Skeletal muscle tissue (tissue), 4 donors: Measurements from ENCODE around the gene CCDC8. TPM values are rescaled to one million over a fixed set of nuclear protein-coding genes. Genes with fewer than 3 reads are reported as not detected.
"Not testable (repeated sequence)": the region's sequence is repeated elsewhere in the genome, so short reads cannot be mapped to it uniquely, and the experiment has no call there.

Experiments
- H3K27ac ChIP-seq: one replicate; pipeline ENCODE4 v1.7.0; 2013; ENCODE audit warnings: mild to moderate bottlenecking, low read depth, low read length, inconsistent platforms
- H3K27me3 ChIP-seq, 3 donors: one replicate each; pipeline ENCODE4 v1.7.0; 2013; ENCODE audit warnings: low read length in 3 of 3; ENCODE audit not compliant: control insufficient read depth in 3 of 3, insufficient read depth in 3 of 3
- H3K36me3 ChIP-seq, 3 donors: one replicate each; pipeline ENCODE4 v1.7.0; 2013; ENCODE audit warnings: low read length in 3 of 3; ENCODE audit not compliant: control insufficient read depth in 3 of 3, insufficient read depth in 3 of 3
- H3K4me1 ChIP-seq, 3 donors: one replicate each; pipeline ENCODE4 v1.7.0; 2013; ENCODE audit warnings: low read length in 3 of 3, mild to moderate bottlenecking in 3 of 3; ENCODE audit not compliant: control insufficient read depth in 3 of 3, insufficient read depth in 3 of 3
- H3K4me3 ChIP-seq, 3 donors: one replicate each; pipeline ENCODE4 v1.7.0; 2013; ENCODE audit warnings: low read length in 3 of 3
- H3K9ac ChIP-seq, 3 donors: one replicate each; pipeline ENCODE4 v1.7.0; 2013; ENCODE audit warnings: low read length in 3 of 3, mild to moderate bottlenecking in 3 of 3, moderate library complexity in 2 of 3, low read depth in 1 of 3
- H3K9me3 ChIP-seq, 3 donors: one replicate each; pipeline ENCODE4 v1.7.0; 2013; ENCODE audit warnings: low read length in 3 of 3; ENCODE audit not compliant: control insufficient read depth in 3 of 3
- total RNA-seq: library from RNA; depleted of rRNA; stranded (reverse); fragments of >200 nt; gene quantifications from one replicate; pipeline ENCODE4 v1.2.3, GENCODE V29; 2014
- donor health status: Osteomylitis.

CCDC8 gene
- total RNA-seq, 1 donor from 2014 or later: 67.8 TPM

DNA sequence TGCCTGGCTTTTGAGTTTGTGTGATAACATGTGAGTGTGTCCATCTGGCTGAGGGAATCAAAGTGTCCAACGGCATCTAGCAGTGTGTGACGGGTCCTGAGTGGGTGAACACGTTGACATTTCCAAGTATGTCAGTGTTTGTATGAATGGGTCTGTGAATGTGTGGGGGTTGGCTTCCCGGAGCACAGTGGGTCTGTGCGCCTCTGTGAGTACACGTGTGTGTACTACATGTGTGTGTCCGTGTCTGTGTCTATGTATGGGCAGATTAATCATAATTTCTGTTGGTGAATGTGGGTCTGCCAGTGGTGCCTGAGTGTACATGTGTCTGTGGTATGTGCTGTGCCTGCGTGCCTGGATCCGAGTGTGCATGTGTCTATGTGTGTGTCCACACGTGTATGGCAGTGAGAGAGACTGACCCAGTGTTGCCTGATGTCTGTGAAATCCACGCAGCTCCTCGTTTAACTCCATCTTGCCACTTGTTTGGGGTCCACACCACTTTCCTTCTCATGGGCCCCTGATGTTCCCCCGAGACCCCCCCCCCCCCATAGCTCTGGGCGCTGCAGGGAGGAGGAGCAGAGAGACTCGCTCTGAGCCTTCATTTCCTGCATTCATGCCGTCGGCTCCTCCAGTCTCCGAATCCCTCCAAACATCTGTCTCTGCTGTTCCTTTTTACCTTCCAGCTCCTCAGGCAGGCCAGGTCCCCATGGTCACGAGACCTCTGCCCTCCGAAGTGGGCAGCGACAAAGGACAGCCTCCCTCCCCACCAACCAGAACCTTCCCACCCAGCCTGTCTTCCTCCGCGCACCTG lies 5.3 kb downstream of the CCDC8 start:
- peak overlapping the region in 2 of 3 donors; percentile 45 to 51 for H3K4me3 ChIP-seq
- peak overlapping the region in 1 of 3 donors; percentile 50 for H3K9ac ChIP-seq
- H3K27ac ChIP-seq: no peak overlapping the region

DNA sequence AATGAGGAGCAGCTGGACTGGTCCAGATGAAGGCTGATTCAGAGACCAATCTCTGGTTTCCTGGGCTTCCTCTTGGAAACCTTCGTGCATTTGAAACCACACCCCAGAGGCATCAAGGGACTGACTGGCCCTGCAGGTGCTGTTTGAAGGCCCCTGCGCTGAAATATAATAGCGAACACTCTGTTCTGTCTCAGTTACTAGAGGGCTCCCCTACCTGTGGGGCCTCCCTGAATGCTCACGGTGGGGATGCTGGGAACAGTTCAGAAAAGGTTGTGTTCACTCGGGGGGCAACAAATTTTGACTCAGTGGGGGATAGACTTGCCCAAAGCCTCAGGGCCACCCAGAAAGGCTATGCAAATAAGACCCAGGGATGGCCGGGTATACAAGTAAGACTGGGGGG lies 6.4 kb downstream of the CCDC8 start:
- peaks cover 43 to 75% (median 67%) of the 10 kb centered on the region in 3 donors for H3K27me3 ChIP-seq
- peaks cover 0 to 2% (median 0%) of the 10 kb centered on the region in 3 donors for H3K36me3 ChIP-seq
- H3K27ac ChIP-seq: no peak overlapping the region
- H3K9me3 ChIP-seq: no peaks in the 10 kb centered on the region
- no peak overlapping the region for H3K4me3 ChIP-seq
- H3K9ac ChIP-seq: no peak overlapping the region
- peaks cover 19 to 22% (median 19%) of the 10 kb centered on the region in 3 donors for H3K4me1 ChIP-seq

More for the DNA sequence above, 5.3 kb downstream of the CCDC8 start:
- H3K36me3 ChIP-seq: peaks cover 0 to 2% (median 0%) of the 10 kb centered on the region in 3 donors
- peaks cover 24 to 25% (median 24%) of the 10 kb centered on the region in 3 donors for H3K4me1 ChIP-seq
- H3K9me3 ChIP-seq: no peaks in the 10 kb centered on the region
- peaks cover 47 to 80% (median 71%) of the 10 kb centered on the region in 3 donors for H3K27me3 ChIP-seq

DNA sequence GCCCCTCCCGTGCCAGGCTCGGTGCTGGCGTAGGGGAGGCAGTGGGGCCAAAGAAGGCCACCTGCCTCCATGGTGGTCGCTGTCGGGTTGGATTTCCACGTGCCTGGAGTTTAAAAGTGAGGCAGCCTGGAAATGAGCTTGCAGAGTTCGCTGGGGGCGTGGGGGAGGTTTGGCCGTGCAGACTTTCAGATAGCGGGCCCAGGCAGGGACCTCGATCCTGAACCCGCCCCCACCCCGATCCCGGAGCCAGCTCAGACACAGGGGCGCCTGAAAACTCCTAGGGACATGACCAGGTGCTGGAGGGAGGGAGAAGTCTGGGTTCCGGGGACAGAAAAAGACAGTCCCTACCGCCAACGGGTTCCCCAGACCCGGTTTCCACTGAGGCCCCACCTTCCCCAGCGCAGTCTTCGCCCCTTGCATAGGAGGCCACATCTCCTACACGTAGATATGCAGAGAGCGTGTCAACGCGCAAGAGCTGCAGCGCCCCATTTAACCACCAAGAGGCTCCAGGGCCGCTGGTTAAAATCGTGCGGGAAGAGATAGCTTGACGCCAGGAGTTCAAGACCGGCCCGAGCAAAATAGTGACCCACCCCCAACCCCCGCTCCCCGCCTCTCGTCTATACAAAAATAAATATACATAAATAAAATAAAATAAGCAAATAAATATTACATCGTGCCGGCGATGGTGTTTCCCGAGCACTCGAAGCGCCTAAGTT lies 8.5 kb downstream of the CCDC8 start:
- peaks cover 15 to 19% (median 17%) of the 10 kb centered on the region in 3 donors for H3K4me1 ChIP-seq
- H3K36me3 ChIP-seq: no peaks in the 10 kb centered on the region
- no peak overlapping the region for H3K27ac ChIP-seq

DNA sequence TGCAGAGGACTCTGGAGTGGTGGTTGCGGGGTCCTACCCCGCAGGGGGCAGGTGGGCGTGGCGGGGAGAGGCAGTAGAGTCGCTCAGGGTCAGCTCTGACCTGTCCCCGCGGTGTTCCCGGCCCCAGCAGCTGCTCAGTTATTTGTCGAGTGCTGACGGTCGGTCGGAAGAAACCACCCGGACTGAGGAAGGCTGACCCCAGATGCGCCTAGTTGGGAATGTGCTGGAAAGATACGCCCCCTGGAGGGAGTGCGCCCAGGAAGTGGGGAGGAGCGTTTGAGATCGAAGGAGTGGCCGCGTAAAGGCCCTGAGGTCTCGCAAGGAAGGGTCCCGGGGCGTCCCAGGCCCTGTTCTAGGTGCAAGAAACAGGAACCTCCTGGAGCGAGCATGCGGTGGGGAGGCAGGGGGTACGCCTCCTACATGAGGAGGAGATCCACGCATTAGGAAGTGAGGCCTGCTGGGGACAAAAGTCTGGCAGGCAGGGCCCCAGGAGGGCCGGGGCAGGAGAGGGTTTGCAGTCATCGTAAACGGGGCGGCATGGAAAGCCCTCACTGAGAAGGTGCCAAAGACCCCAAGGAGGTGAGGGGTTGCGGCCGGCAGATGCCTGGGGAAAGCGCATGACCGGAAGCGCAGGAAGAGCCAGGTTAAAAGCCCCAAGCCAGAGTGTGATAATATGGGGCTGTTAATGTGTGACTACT lies 9.2 kb downstream of the CCDC8 start:
- no peak overlapping the region for H3K27ac ChIP-seq
- no peaks in the 10 kb centered on the region for H3K9me3 ChIP-seq
- peak overlapping the region; percentile 52 to 62 (median 57) for H3K4me3 ChIP-seq
- no peaks in the 10 kb centered on the region for H3K36me3 ChIP-seq
- H3K27me3 ChIP-seq: peaks cover 40 to 60% (median 51%) of the 10 kb centered on the region in 3 donors
- H3K4me1 ChIP-seq: peaks cover 15 to 19% (median 17%) of the 10 kb centered on the region in 3 donors
- peak overlapping the region; percentile 38 to 45 (median 40) for H3K9ac ChIP-seq

More for the DNA sequence above, 8.5 kb downstream of the CCDC8 start:
- Histone ChIP-seq H3K27me3 (peaks cover 38 to 57% (median 50%) of the 10 kb centered on the region in 3 donors), H3K4me3 (peak overlapping the region; percentile 52 to 62 (median 57)), H3K9me3 (no peaks in the 10 kb centered on the region), H3K9ac (peak overlapping the region in 2 of 3 donors; percentile 14 to 45)

DNA sequence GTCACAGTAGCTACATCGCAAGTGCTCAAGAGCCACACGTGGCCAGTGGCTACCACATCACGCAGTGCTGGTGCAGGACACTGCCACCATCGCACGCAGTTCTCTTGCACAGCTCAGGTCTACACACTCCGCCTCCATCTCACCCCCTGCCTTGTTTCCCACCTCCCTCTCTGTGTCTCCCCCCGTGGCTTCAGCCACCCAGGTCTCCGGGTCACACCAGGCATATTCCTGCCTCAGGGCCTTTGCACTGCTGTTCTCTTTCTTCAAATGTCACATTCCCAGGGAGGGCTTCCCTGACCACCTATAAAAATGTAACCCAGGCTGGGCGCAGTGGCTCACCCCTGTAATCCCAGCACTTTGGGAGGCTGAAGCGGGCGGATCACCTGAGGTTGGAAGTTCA lies 10.6 kb downstream of the CCDC8 start:
- no peaks in the 10 kb centered on the region for H3K36me3 ChIP-seq
- H3K27ac ChIP-seq: no peak overlapping the region
- H3K4me3 ChIP-seq: no peak overlapping the region
- peaks cover 33 to 51% (median 41%) of the 10 kb centered on the region in 3 donors for H3K27me3 ChIP-seq
- no peak overlapping the region for H3K9ac ChIP-seq
- peaks cover 10 to 14% (median 13%) of the 10 kb centered on the region in 3 donors for H3K4me1 ChIP-seq
- H3K9me3 ChIP-seq: no peaks in the 10 kb centered on the region

DNA sequence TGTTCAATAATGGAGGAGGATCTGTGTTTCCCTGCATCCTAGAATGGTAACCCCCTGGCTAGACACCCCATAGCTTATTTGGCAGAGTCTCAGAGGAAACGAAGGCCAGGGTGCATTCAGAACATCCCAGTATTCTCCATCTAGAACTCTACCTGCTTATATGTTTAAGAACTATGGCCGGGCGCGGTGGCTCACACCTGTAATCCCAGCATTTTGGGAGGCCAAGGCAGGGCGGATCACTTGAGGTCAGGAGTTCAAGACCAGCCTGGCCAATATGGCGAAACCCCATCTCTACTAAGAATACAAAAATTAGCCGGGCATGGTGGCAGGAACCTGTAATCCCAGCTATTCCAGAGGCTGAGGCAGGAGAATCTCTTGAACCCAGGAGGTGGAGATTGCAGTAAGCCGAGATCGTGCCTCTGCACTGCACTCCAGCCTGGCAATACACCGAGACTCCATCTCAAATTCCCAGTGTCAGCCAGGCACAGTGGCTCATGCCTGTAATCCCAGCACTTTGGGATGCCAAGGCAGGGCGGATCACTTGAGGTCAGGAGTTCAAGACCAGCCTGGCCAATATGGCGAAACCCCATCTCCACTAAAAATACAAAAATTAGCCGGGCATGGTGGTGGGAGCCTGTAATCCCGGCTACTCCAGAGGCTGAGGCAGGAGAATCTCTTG lies 15.4 kb downstream of the CCDC8 start:
- not testable (repeated sequence) for H3K9me3 ChIP-seq, H3K27ac ChIP-seq, H3K9ac ChIP-seq, H3K4me3 ChIP-seq, H3K4me1 ChIP-seq, H3K36me3 ChIP-seq
- H3K27me3 ChIP-seq: peaks cover 12 to 13% (median 12%) of the 10 kb centered on the region in 3 donors

DNA sequence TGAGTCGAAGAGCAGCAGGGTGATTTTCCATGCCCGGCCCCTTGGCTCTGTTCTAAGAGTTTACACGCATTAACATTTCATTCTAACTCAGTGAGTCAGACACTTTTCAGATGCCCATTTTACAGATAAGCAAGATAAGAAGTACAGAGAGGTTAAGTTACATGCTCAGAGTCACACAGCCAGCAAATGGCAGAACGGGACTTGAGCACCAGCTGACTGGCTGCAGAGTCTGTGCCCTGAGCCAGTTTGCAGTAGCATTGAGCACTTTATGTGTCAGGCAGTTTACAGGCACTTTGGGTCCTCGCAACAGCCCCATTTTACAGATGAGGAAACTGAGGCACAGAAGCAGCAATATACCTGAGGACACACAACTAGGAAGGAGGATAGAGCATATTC lies 19.0 kb downstream of the CCDC8 start:
- no peak overlapping the region for H3K9ac ChIP-seq
- H3K27ac ChIP-seq: no peak overlapping the region
- H3K36me3 ChIP-seq: peaks cover 16 to 19% (median 19%) of the 10 kb centered on the region in 3 donors
- peaks cover 0 to 4% (median 0%) of the 10 kb centered on the region in 3 donors for H3K4me1 ChIP-seq
- no peaks in the 10 kb centered on the region for H3K9me3 ChIP-seq
- peaks cover 0 to 3% (median 3%) of the 10 kb centered on the region in 3 donors for H3K27me3 ChIP-seq
- no peak overlapping the region for H3K4me3 ChIP-seq

DNA sequence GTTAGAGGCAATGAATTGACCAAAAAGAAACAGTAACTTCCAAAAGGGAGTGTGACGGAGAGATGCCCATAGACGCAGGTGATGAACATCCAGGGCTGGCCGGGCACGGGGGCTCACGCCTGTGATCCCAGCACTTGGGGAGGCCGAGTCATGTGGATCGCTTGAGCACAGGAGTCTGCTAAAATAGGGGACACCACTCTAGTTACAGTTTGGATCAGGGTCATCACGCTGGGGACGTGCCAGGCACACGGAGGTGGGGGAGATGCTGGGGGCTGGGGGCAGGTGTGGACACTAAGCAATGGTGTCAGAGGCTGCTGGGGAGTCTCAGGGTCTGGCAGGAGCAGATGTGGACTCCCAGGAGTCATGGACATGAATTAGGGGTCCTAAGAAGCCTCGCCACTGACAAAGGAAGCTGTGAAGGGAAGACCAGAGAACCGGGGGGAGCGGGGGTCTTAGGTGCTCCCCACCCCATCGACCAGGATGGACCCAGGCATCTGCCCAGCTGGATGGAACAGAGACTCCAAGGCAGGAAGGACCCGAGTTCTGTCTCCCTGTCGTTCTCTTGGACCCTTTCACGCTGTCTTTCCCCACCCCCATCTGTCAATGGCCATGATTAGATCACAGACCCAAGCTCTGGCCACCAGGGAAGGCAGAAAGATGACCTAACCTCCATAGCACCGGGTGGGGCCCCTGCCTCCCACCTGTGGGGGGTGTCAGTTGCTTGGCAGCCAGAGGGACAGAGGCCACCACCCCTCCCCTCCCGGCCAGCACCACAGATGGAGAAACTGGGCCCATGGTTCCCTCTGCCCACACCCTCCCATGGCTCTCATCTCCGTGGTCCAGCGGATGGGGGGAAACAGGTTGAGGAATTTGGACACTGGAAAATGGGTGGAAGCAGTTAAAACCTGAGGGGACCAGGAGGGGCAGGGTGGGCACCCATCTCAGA lies 19.6 kb downstream of the CCDC8 start:
- H3K36me3 ChIP-seq: peaks cover 23 to 24% (median 24%) of the 10 kb centered on the region in 3 donors
- H3K27me3 ChIP-seq: no peaks in the 10 kb centered on the region
- peaks cover 0 to 4% (median 0%) of the 10 kb centered on the region in 3 donors for H3K4me1 ChIP-seq
- no peak overlapping the region for H3K4me3 ChIP-seq
- H3K27ac ChIP-seq: no peak overlapping the region
- H3K9ac ChIP-seq: no peak overlapping the region
- no peaks in the 10 kb centered on the region for H3K9me3 ChIP-seq
